Tibial artery (tissue), 4 donors: ENCODE results near the gene FSTL5.

Source experiments
- DNase-seq, 2 donors: peaks; one replicate each; pipeline ENCODE4 v3.0.0-alpha.2; 2019
- H3K27ac ChIP-seq, 2 donors: fragments of 200-600 bp; sonication (generic) in 1 of 2; 1 replicate in 1 of 2; 2 replicates in 1 of 2; pipeline ENCODE4 v1.5.1; 2018 to 2019; ENCODE audit warnings: mild to moderate bottlenecking in 1 of 2
- H3K27me3 ChIP-seq, 2 donors: fragments of 200-600 bp; sonication (generic) in 1 of 2; one replicate each; pipeline versions ENCODE4 v1.5.1 to v1.6.0; 2016 to 2019
- H3K36me3 ChIP-seq, 3 donors: fragments of 200-600 bp; sonication (generic) in 2 of 3; one replicate each; pipeline ENCODE4 v1.5.1; 2016 to 2019; ENCODE audit warnings: mild to moderate bottlenecking in 2 of 3
- H3K4me1 ChIP-seq, 4 donors: fragments of 200-600 bp; sonication (generic) in 2 of 4; 1 replicate in 3 of 4; 2 replicates in 1 of 4; pipeline ENCODE4 v1.5.1; 2016 to 2019
- H3K4me3 ChIP-seq, 2 donors: fragments of 200-600 bp; sonication (generic) in 1 of 2; 1 replicate in 1 of 2; 2 replicates in 1 of 2; pipeline ENCODE4 v1.5.1; 2018 to 2019; ENCODE audit warnings: mild to moderate bottlenecking in 2 of 2
- H3K9me3 ChIP-seq, 3 donors: fragments of 200-600 bp; sonication (generic) in 1 of 3; one replicate each; pipeline ENCODE4 v1.5.1; 2016 to 2019
- CTCF ChIP-seq, 2 experiments: fragments of 200-600 bp in 1 of 2; fragments of 450-650 bp in 1 of 2; IDR thresholded peaks; one replicate each; pipeline ENCODE4 v1.5.1; 2017 to 2019; ENCODE audit warnings: antibody characterized with exemption in 2 of 2, mild to moderate bottlenecking in 1 of 2, moderate library complexity in 1 of 2
- intact Hi-C: fragments of 100-400 bp; cut with DNase I; formaldehyde crosslinking; loops from one replicate; pipeline ENCODE4 v1.15.0; 2023; ENCODE audit warnings: low total_unique reads

FSTL5 gene

GRCh38 chr4:161656594-161656993, 507.2 kb downstream of the FSTL5 start:
- H3K4me1 ChIP-seq, result no peaks in the 10 kb centered on the region
- no peak overlapping the region for H3K27ac ChIP-seq
- H3K27me3 ChIP-seq, result no peaks in the 10 kb centered on the region
- H3K9me3 ChIP-seq, result no peaks in the 10 kb centered on the region
- H3K36me3 ChIP-seq, result no peaks in the 10 kb centered on the region
- TF ChIP-seq CTCF (IDR thresholded peaks at IDR 0.05), result no peak
- DNase-seq, result no peak
- no peak overlapping the region for H3K4me3 ChIP-seq
- intact Hi-C loops, result no loop called here

- no peak for DNase-seq
- Histone ChIP-seq H3K4me3 (no peak overlapping the region), H3K27me3 (no peaks in the 10 kb centered on the region), H3K9me3 (no peaks in the 10 kb centered on the region), H3K27ac (no peak overlapping the region), H3K36me3 (no peaks in the 10 kb centered on the region), H3K4me1 (no peaks in the 10 kb centered on the region)
- no peak for TF ChIP-seq CTCF (IDR thresholded peaks at IDR 0.05)
- intact Hi-C loops, result no loop called here
Measured at GRCh38 chr4:161655148-161655547, 508.7 kb downstream of the FSTL5 start.

GRCh38 chr4:161653697-161654096, 510.1 kb downstream of the FSTL5 start:
- no peak overlapping the region for H3K4me3 ChIP-seq
- no peak overlapping the region for H3K27ac ChIP-seq
- H3K4me1 ChIP-seq, result no peaks in the 10 kb centered on the region
- H3K27me3 ChIP-seq, result no peaks in the 10 kb centered on the region
- intact Hi-C loops, result no loop called here
- no peaks in the 10 kb centered on the region for H3K36me3 ChIP-seq
- no peaks in the 10 kb centered on the region for H3K9me3 ChIP-seq
- no peak for TF ChIP-seq CTCF (IDR thresholded peaks at IDR 0.05)
- DNase-seq, result no peak

GRCh38 chr4:161651586-161651985, 512.2 kb downstream of the FSTL5 start:
- Histone ChIP-seq H3K9me3 (no peaks in the 10 kb centered on the region), H3K4me3 (no peak overlapping the region), H3K4me1 (no peaks in the 10 kb centered on the region), H3K36me3 (no peaks in the 10 kb centered on the region), H3K27me3 (no peaks in the 10 kb centered on the region), H3K27ac (no peak overlapping the region)
- no peak for TF ChIP-seq CTCF (IDR thresholded peaks at IDR 0.05)
- DNase-seq, result no peak
- intact Hi-C loops, result no loop called here

- no peak overlapping the region for H3K4me3 ChIP-seq
- DNase-seq, result no peak
- H3K27me3 ChIP-seq, result no peaks in the 10 kb centered on the region
- intact Hi-C loops, result no loop called here
- H3K9me3 ChIP-seq, result no peaks in the 10 kb centered on the region
- no peaks in the 10 kb centered on the region for H3K36me3 ChIP-seq
- H3K4me1 ChIP-seq, result no peaks in the 10 kb centered on the region
- H3K27ac ChIP-seq, result no peak overlapping the region
- no peak for TF ChIP-seq CTCF (IDR thresholded peaks at IDR 0.05)
Measured at GRCh38 chr4:161650812-161651211, 513.0 kb downstream of the FSTL5 start.

- Histone ChIP-seq H3K9me3 (no peaks in the 10 kb centered on the region), H3K4me1 (no peaks in the 10 kb centered on the region), H3K27ac (no peak overlapping the region), H3K36me3 (no peaks in the 10 kb centered on the region), H3K27me3 (no peaks in the 10 kb centered on the region), H3K4me3 (no peak overlapping the region)
- intact Hi-C loops, result no loop called here
- no peak for TF ChIP-seq CTCF (IDR thresholded peaks at IDR 0.05)
- no peak for DNase-seq
Measured at GRCh38 chr4:161647757-161648156, 516.0 kb downstream of the FSTL5 start.
